Esophagus muscularis mucosa (tissue), 4 donors: ENCODE measurements around the gene MMP15. TPM values are rescaled to one million over a fixed set of nuclear protein-coding genes. Genes with fewer than 3 reads are reported as not detected.
A peak's percentile ranks its signal among the peaks of the same experiment; 100 is the strongest.

ENCODE experiments used
- DNase-seq: peaks from one replicate; pipeline ENCODE4 v3.0.0-alpha.2; 2017; ENCODE audit errors: extremely low spot score
- H3K27ac ChIP-seq, 4 donors: fragments of 200-600 bp; sonication (generic); replicated peaks in 1 of 4; 1 replicate in 3 of 4; 2 replicates in 1 of 4; pipeline ENCODE4 v1.5.1; 2016 to 2019; ENCODE audit warnings: mild to moderate bottlenecking in 1 of 4
- H3K27me3 ChIP-seq, 4 donors: fragments of 200-600 bp; sonication (generic); one replicate each; pipeline versions ENCODE4 v1.5.1 to v1.6.0; 2016 to 2019
- H3K36me3 ChIP-seq, 4 donors: fragments of 200-600 bp; sonication (generic); one replicate each; pipeline ENCODE4 v1.5.1; 2016 to 2019
- H3K4me1 ChIP-seq, 4 donors: fragments of 200-600 bp; sonication (generic); one replicate each; pipeline ENCODE4 v1.5.1; 2016 to 2019
- H3K4me3 ChIP-seq, 4 donors: fragments of 200-600 bp; sonication (generic); 1 replicate in 2 of 4; 2 replicates in 2 of 4; pipeline ENCODE4 v1.5.1; 2016 to 2019; ENCODE audit warnings: mild to moderate bottlenecking in 4 of 4, moderate library complexity in 1 of 4
- H3K9me3 ChIP-seq, 4 donors: fragments of 200-600 bp; sonication (generic); 1 replicate in 3 of 4; 2 replicates in 1 of 4; pipeline ENCODE4 v1.5.1; 2016 to 2019
- EP300 ChIP-seq: sonication (generic); formaldehyde crosslinking; IDR thresholded peaks from one replicate; pipeline ENCODE4 v1.6.1; 2017; ENCODE audit warnings: antibody characterized with exemption
- POLR2A ChIP-seq: fragments of 450-650 bp; IDR thresholded peaks from one replicate; pipeline ENCODE4 v1.6.1; 2017; ENCODE audit warnings: antibody characterized with exemption, moderate library complexity, mild to moderate bottlenecking, low read depth
- POLR2AphosphoS5 ChIP-seq, 2 donors: sonication (generic); formaldehyde crosslinking; IDR thresholded peaks; one replicate each; pipeline ENCODE4 v1.6.1; 2017; ENCODE audit warnings: antibody characterized with exemption in 2 of 2
- WGBS: methylation state at CpG from one replicate; pipeline ENCODE4 v1.1.5; 2018; 5-methylcytosine and 5-hydroxymethylcytosine counted together
- intact Hi-C: fragments of 100-400 bp; cut with DNase I; formaldehyde crosslinking; loops from one replicate; pipeline ENCODE4 v1.15.1; 2023
- total RNA-seq, 4 donors: library from RNA; depleted of rRNA; stranded (reverse); fragments of >200 nt; gene quantifications; one replicate each; pipeline versions ENCODE4 v1.1.0 to v1.2.1, GENCODE V29; 2016
- TF ChIP-seq, protein P1 (sequence below), 3 experiments: fragments of 200-600 bp in 2 of 3; fragments of 450-650 bp in 1 of 3; sonication (generic) in 2 of 3; IDR thresholded peaks; one replicate each; pipeline ENCODE4 v1.5.1; 2017 to 2019; ENCODE audit warnings: antibody characterized with exemption in 3 of 3, mild to moderate bottlenecking in 2 of 3, moderate library complexity in 1 of 3

Gene MMP15
- total RNA-seq, 4 donors from 2014 or later: 3.8 to 16.3 (median 8.7) TPM

- TF ChIP-seq POLR2A: no peak
- no peak for TF ChIP-seq EP300
- TF ChIP-seq, protein P1, sequence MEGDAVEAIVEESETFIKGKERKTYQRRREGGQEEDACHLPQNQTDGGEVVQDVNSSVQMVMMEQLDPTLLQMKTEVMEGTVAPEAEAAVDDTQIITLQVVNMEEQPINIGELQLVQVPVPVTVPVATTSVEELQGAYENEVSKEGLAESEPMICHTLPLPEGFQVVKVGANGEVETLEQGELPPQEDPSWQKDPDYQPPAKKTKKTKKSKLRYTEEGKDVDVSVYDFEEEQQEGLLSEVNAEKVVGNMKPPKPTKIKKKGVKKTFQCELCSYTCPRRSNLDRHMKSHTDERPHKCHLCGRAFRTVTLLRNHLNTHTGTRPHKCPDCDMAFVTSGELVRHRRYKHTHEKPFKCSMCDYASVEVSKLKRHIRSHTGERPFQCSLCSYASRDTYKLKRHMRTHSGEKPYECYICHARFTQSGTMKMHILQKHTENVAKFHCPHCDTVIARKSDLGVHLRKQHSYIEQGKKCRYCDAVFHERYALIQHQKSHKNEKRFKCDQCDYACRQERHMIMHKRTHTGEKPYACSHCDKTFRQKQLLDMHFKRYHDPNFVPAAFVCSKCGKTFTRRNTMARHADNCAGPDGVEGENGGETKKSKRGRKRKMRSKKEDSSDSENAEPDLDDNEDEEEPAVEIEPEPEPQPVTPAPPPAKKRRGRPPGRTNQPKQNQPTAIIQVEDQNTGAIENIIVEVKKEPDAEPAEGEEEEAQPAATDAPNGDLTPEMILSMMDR (IDR thresholded peaks at IDR 0.05): no peak
- no peak for TF ChIP-seq POLR2AphosphoS5 (IDR thresholded peaks at IDR 0.05)
- DNase-seq: no peak
- Histone ChIP-seq H3K4me1 (peaks cover 70 to 89% (median 84%) of the 10 kb centered on the region in 4 donors), H3K9me3 (no peaks in the 10 kb centered on the region), H3K4me3 (peak overlapping the region; percentile 73 to 87 (median 82)), H3K36me3 (no peaks in the 10 kb centered on the region), H3K27me3 (no peaks in the 10 kb centered on the region), H3K27ac (peak overlapping the region; percentile 85 to 91 (median 88))
- 5% methylated on average over 18 of the region's 43 CpGs for WGBS
- intact Hi-C loops: no loop called here
These were observed 1.8 kb downstream of the MMP15 start for GRCh38 chr16:58027161-58027915.

GRCh38 chr16:58027916-58028455 lies 2.4 kb downstream of the MMP15 start:
- Histone ChIP-seq H3K9me3 (no peaks in the 10 kb centered on the region), H3K27ac (peak overlapping the region; percentile 85 to 91 (median 88)), H3K4me3 (peak overlapping the region; percentile 73 to 87 (median 82)), H3K36me3 (no peaks in the 10 kb centered on the region), H3K4me1 (peaks cover 70 to 89% (median 84%) of the 10 kb centered on the region in 4 donors), H3K27me3 (no peaks in the 10 kb centered on the region)
- intact Hi-C loops: no loop called here
- DNase-seq: no peak
- WGBS: 89% methylated on average over 8 of the region's 8 CpGs
- TF ChIP-seq POLR2A (no peak), EP300 (no peak), POLR2AphosphoS5 (IDR thresholded peaks at IDR 0.05) (no peak)
- TF ChIP-seq, protein P1 (IDR thresholded peaks at IDR 0.05): no peak

- WGBS: 79% methylated on average over 5 of the region's 6 CpGs
- no peak for DNase-seq
- H3K4me3 ChIP-seq: no peak overlapping the region
- H3K9me3 ChIP-seq: no peaks in the 10 kb centered on the region
- no peaks in the 10 kb centered on the region for H3K27me3 ChIP-seq
- no peak for TF ChIP-seq POLR2AphosphoS5 (IDR thresholded peaks at IDR 0.05)
- no peak for TF ChIP-seq POLR2A
- TF ChIP-seq, protein P1 (IDR thresholded peaks at IDR 0.05): no peak
- no peak for TF ChIP-seq EP300
- H3K4me1 ChIP-seq: peaks cover 70 to 89% (median 84%) of the 10 kb centered on the region in 4 donors
- peak overlapping the region in 1 of 4 donors; percentile 91 for H3K27ac ChIP-seq
- H3K36me3 ChIP-seq: no peaks in the 10 kb centered on the region
- intact Hi-C loops: no loop called here
These were observed 3.1 kb downstream of the MMP15 start for GRCh38 chr16:58028541-58029070.

- TF ChIP-seq, protein P1 (IDR thresholded peaks at IDR 0.05): no peak
- TF ChIP-seq POLR2A: no peak
- TF ChIP-seq EP300: no peak
- no peak for DNase-seq
- Histone ChIP-seq H3K4me1 (peaks cover 65 to 88% (median 86%) of the 10 kb centered on the region in 4 donors), H3K27me3 (no peaks in the 10 kb centered on the region), H3K27ac (no peak overlapping the region), H3K4me3 (no peak overlapping the region), H3K36me3 (no peaks in the 10 kb centered on the region), H3K9me3 (no peaks in the 10 kb centered on the region)
- 85% methylated on average over 2 of the region's 2 CpGs for WGBS
- intact Hi-C loops: no loop called here
These were observed 3.9 kb downstream of the MMP15 start for GRCh38 chr16:58029410-58029809.
